PC-9 (cell line): Measurements from ENCODE around the gene PRKAG2. TPM values are rescaled to one million over a fixed set of nuclear protein-coding genes. Genes with fewer than 3 reads are reported as not detected.

ENCODE experiments used
- BruUV-seq: library from RNA; stranded (reverse); fragments of 400-500 nt; replicated peaks from 2 replicates; lab custom pipeline; 2021; lab: Mats Ljungman, UMichigan
- CTCF ChIA-PET: fragments of 300-600 bp; sonication (Branson Sonifier 250); formaldehyde crosslinking; loops from one replicate; lab custom pipeline; 2022; ENCODE audit warnings: antibody characterized with exemption; lab: Charles Lee
- POLR2A ChIA-PET: fragments of 300-600 bp; sonication (Branson Sonifier 250); formaldehyde crosslinking; loops from one replicate; lab custom pipeline; 2022; ENCODE audit warnings: antibody characterized with exemption; ENCODE audit not compliant: unreplicated experiment; lab: Charles Lee
- DNase-seq, 2 experiments: peaks; one replicate each; pipeline versions ENCODE4 v3.0.0 to v3.0.0-alpha.2; 2015 to 2022; ENCODE audit warnings: mixed read lengths in 1 of 2
- H2AFZ ChIP-seq: fragments of 200-600 bp; sonication (generic); 2 replicates; pipeline ENCODE4 v1.8.1; 2017; ENCODE audit warnings: antibody characterized with exemption
- H3F3A ChIP-seq: fragments of 200-600 bp; sonication (generic); 2 replicates; pipeline ENCODE4 v1.8.1; 2017; ENCODE audit warnings: antibody characterized with exemption, mild to moderate bottlenecking, low read depth; ENCODE audit not compliant: insufficient read depth
- H3K27ac ChIP-seq: fragments of 200-600 bp; sonication (generic); 2 replicates; pipeline ENCODE4 v1.6.1; 2016; ENCODE audit warnings: mixed run types
- H3K27me3 ChIP-seq: fragments of 200-600 bp; sonication (generic); 2 replicates; pipeline ENCODE4 v1.6.1; 2016; ENCODE audit warnings: low read depth, mixed run types; ENCODE audit not compliant: insufficient read depth
- H3K36me3 ChIP-seq: fragments of 200-600 bp; sonication (generic); 2 replicates; pipeline ENCODE4 v1.6.1; 2016; ENCODE audit warnings: low read depth, mixed run types
- H3K4me1 ChIP-seq: fragments of 200-600 bp; sonication (generic); replicated peaks from 2 replicates; pipeline ENCODE4 v1.6.1; 2016; ENCODE audit warnings: mixed run types; ENCODE audit not compliant: insufficient read depth
- H3K4me2 ChIP-seq: fragments of 200-600 bp; sonication (generic); 2 replicates; pipeline ENCODE4 v1.6.1; 2017; ENCODE audit warnings: mixed run types
- H3K4me3 ChIP-seq: fragments of 200-600 bp; sonication (generic); 2 replicates; pipeline ENCODE4 v1.6.1; 2016; ENCODE audit warnings: mixed run types
- H3K79me2 ChIP-seq: fragments of 200-600 bp; sonication (generic); 2 replicates; pipeline ENCODE4 v1.6.1; 2017; ENCODE audit warnings: low read depth, mixed run types
- H3K9me2 ChIP-seq: fragments of 200-600 bp; sonication (generic); 2 replicates; pipeline ENCODE4 v1.8.1; 2017; ENCODE audit warnings: mild to moderate bottlenecking; ENCODE audit not compliant: insufficient read depth
- H3K9me3 ChIP-seq: fragments of 200-600 bp; sonication (generic); 2 replicates; pipeline ENCODE4 v1.8.1; 2016; ENCODE audit warnings: low read depth; ENCODE audit not compliant: insufficient read depth
- H4K20me1 ChIP-seq: fragments of 200-600 bp; sonication (generic); 2 replicates; pipeline ENCODE4 v1.8.1; 2017; ENCODE audit not compliant: insufficient read depth
- EZH2 ChIP-seq: fragments of 200-600 bp; sonication (generic); IDR thresholded peaks from 2 replicates; pipeline ENCODE4 v1.8.0; 2017; ENCODE audit warnings: antibody characterized with exemption, low read depth
- intact Hi-C: fragments of 100-400 bp; cut with micrococcal nuclease; formaldehyde crosslinking; loops from one replicate; pipeline ENCODE4 v1.10.0; 2022; ENCODE audit not compliant: unreplicated experiment
- total RNA-seq: library from RNA; stranded (reverse); gene quantifications from 2 replicates; pipeline ENCODE4 v1.2.3, GENCODE V29; 2021
- TF ChIP-seq, protein P1 (sequence below): fragments of 200-600 bp; sonication (generic); conservative IDR thresholded peaks from 2 replicates; pipeline ENCODE4 v1.6.1; 2017; ENCODE audit warnings: mixed run types, antibody characterized with exemption, mild to moderate bottlenecking, moderate library complexity

The PRKAG2 gene
- total RNA-seq, 1 experiment from 2014 or later = 37.3 TPM

DNA sequence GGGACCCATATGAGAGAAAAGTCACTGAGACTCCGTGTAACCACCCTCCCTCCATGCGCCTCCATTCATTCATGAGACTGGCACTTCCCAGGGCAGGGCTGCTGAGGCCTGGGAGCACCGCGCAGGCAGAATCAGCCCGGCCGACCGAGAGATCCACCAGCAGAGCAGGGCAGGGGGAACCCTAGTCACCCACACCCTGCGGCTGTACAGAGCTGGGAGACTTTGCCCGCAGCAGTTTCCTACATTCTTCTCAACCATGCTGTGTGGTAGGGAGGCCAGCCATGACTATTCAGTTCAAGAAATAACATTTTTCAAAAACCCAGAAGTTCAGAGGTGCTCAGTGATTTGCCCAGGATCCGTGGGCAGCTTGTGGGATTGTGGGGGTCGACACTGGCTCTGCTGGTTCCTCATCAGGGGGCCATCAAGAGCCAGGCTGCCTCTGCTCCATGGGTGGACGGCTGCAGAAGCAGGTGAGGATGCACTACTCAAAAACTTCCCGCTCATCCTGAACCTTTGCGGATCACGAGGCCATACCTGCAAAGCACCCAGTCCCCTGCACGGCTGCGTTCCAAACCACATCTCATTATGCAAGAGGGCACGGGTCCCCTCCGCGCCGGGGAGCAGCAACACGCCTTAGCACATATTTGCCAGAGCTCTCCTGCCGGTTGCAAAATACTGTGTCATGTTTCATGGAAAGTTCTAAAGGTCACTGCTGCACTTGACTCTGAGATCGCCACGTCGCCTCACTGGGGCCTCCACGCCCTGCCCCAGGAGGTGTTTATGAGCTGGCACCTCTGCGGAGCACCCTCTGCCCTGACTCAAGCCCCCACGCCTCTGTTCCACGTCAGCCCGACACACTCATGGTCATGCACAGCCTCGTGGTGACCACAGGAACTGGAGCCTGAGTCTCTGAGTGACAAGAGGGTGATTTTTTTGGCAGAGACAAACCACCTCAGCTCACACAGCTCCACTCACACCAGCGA lies 132.0 kb downstream of the PRKAG2 start:
- no peaks in the 10 kb centered on the region for H4K20me1 ChIP-seq
- POLR2A ChIA-PET = interaction anchor here (0.6 to 0.8 kb wide), 3 partner anchors 8 to 227 kb away, joined by 6 to 26 read pairs (median 8); no protein-coding TSS in a partner anchor
- intact Hi-C loops = loop anchor here (1.0 to 5.0 kb wide), 7 partner anchors 9 to 223 kb away; no protein-coding TSS in a partner anchor
- peak overlapping the region; percentile 81 for H3K27ac ChIP-seq
- peaks cover 37% of the 10 kb centered on the region for H3F3A ChIP-seq
- TF ChIP-seq EZH2 = no peak
- TF ChIP-seq, protein P1, sequence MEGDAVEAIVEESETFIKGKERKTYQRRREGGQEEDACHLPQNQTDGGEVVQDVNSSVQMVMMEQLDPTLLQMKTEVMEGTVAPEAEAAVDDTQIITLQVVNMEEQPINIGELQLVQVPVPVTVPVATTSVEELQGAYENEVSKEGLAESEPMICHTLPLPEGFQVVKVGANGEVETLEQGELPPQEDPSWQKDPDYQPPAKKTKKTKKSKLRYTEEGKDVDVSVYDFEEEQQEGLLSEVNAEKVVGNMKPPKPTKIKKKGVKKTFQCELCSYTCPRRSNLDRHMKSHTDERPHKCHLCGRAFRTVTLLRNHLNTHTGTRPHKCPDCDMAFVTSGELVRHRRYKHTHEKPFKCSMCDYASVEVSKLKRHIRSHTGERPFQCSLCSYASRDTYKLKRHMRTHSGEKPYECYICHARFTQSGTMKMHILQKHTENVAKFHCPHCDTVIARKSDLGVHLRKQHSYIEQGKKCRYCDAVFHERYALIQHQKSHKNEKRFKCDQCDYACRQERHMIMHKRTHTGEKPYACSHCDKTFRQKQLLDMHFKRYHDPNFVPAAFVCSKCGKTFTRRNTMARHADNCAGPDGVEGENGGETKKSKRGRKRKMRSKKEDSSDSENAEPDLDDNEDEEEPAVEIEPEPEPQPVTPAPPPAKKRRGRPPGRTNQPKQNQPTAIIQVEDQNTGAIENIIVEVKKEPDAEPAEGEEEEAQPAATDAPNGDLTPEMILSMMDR = peak; percentile 70
- H3K4me2 ChIP-seq = peak overlapping the region; percentile 62
- H3K4me1 ChIP-seq = peaks cover 44% of the 10 kb centered on the region
- no peaks in the 10 kb centered on the region for H3K36me3 ChIP-seq
- no peak overlapping the region for H2AFZ ChIP-seq
- H3K9me2 ChIP-seq = no peaks in the 10 kb centered on the region
- no TSS peak for BruUV-seq
- H3K27me3 ChIP-seq = no peaks in the 10 kb centered on the region
- CTCF ChIA-PET = interaction anchor here (1.1 to 2.1 kb wide), 4 partner anchors 9 to 114 kb away, joined by 3 to 10 read pairs (median 6); no protein-coding TSS in a partner anchor
- peak; percentile 96 to 100 for DNase-seq
- H3K4me3 ChIP-seq = no peak overlapping the region; the same call in 1 of the 2 replicates
- H3K79me2 ChIP-seq = no peaks in the 10 kb centered on the region
- H3K9me3 ChIP-seq = no peaks in the 10 kb centered on the region

GRCh38 chr7:151744051-151744580 lies 132.8 kb downstream of the PRKAG2 start:
- ChIA-PET CTCF (interaction anchor here (2.1 kb wide), 1 partner anchor 113 kb away, joined by 10 read pairs; no protein-coding TSS in a partner anchor), POLR2A (no interaction called here)
- TF ChIP-seq, protein P1 = no peak
- no peak for TF ChIP-seq EZH2
- Histone ChIP-seq H3K9me2 (no peaks in the 10 kb centered on the region), H3K4me2 (peak overlapping the region; percentile 62), H3K9me3 (no peaks in the 10 kb centered on the region), H3K36me3 (no peaks in the 10 kb centered on the region), H3K4me1 (peaks cover 44% of the 10 kb centered on the region), H3K27ac (no peak overlapping the region), H3K79me2 (no peaks in the 10 kb centered on the region), H3F3A (peaks cover 37% of the 10 kb centered on the region), H2AFZ (no peak overlapping the region), H3K4me3 (no peak overlapping the region), H3K27me3 (no peaks in the 10 kb centered on the region), H4K20me1 (no peaks in the 10 kb centered on the region)
- no peak for DNase-seq
- intact Hi-C loops = loop anchor here (2.0 kb wide), 1 partner anchor 57 kb away; no protein-coding TSS in a partner anchor
- BruUV-seq = no TSS peak

DNA sequence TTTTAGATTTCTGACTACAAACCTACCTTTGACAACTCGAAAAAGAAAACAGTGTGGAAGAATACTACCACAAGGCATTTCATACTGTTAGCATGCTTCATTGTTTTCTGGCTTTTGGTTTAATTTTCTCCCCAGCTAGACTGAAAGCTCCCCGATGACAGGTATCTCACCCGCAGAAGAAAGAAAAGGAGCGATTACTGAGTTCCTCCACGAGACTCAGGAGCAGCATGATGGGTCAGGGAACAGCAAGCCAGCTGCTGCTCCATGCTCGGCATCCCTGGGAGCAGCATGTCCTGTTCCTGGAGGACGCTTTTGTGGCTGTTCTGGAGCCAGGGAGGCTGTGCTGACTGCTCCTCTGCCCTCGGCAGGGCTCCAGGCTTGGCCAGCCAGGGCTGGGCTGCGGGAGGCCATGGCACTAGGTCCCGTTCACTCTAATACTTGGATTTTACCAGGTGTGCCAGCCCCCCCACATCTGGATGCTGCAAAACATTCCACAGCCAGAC lies 133.4 kb downstream of the PRKAG2 start:
- Histone ChIP-seq H2AFZ (no peak overlapping the region), H3K27me3 (no peaks in the 10 kb centered on the region), H3K4me1 (peaks cover 50% of the 10 kb centered on the region), H3F3A (peaks cover 36% of the 10 kb centered on the region), H4K20me1 (no peaks in the 10 kb centered on the region), H3K9me3 (no peaks in the 10 kb centered on the region), H3K4me3 (no peak overlapping the region), H3K9me2 (no peaks in the 10 kb centered on the region), H3K79me2 (no peaks in the 10 kb centered on the region), H3K4me2 (no peak overlapping the region), H3K27ac (no peak overlapping the region), H3K36me3 (no peaks in the 10 kb centered on the region)
- BruUV-seq = no TSS peak
- no peak for DNase-seq
- intact Hi-C loops = no loop called here
- ChIA-PET POLR2A (no interaction called here), CTCF (no interaction called here)
- no peak for TF ChIP-seq EZH2
